HCT116 (cell line): Measurements from ENCODE around the gene TBL1X. TPM values are rescaled to one million over a fixed set of nuclear protein-coding genes. Genes with fewer than 3 reads are reported as not detected.

Experiments
- ATAC-seq: fragments of 200-7000 bp; cut with Tn5 transposase; 2 replicates; pipeline ENCODE4 v1.9.1; 2020; ENCODE audit warnings: mild to moderate bottlenecking, moderate library complexity
- BruUV-seq: library from RNA; stranded (reverse); fragments of 400-500 nt; replicated peaks from 2 replicates; lab custom pipeline; 2021; lab: Mats Ljungman, UMichigan
- CTCF ChIA-PET: fragments of 300-600 bp; sonication (Branson Sonifier 250); formaldehyde crosslinking; loops from one replicate; lab custom pipeline; 2021; ENCODE audit warnings: antibody characterized with exemption; lab: Charles Lee
- POLR2A ChIA-PET: fragments of 300-600, 350-600 bp; sonication (Branson Sonifier 250); formaldehyde crosslinking; loops from one replicate; lab custom pipeline; 2021; ENCODE audit warnings: antibody characterized with exemption; lab: Charles Lee
- RAD21 ChIA-PET, 2 experiments: fragments of 300-600 bp; sonication (Branson Sonifier 250); formaldehyde crosslinking; loops; one replicate each; lab custom pipeline; 2023; ENCODE audit warnings: low total read pairs in 2 of 2; ENCODE audit not compliant: uncharacterized antibody in 2 of 2, unreplicated experiment in 2 of 2, low non-redundant PET in 1 of 2; lab: Charles Lee
- DNase-seq: peaks from one replicate; pipeline ENCODE4 v3.0.0-alpha.2; 2010; ENCODE audit warnings: low read depth, low spot score
- H2AFZ ChIP-seq: fragments of 200-600 bp; shearing (Covaris generic), sonication (generic); 2 replicates; pipeline ENCODE4 v1.6.1; 2017; ENCODE audit warnings: low read depth, mixed run types, mixed read lengths, antibody characterized with exemption, low read length; ENCODE audit not compliant: poor library complexity, severe bottlenecking
- H3K27ac ChIP-seq: 2 replicates; pipeline ENCODE4 v1.5.1; 2012; ENCODE audit warnings: low read depth, low read length
- H3K27me3 ChIP-seq: fragments of 200-600 bp; sonication (generic); 2 replicates; pipeline ENCODE4 v1.6.1; 2016; ENCODE audit warnings: mixed run types, low read length, mixed read lengths; ENCODE audit not compliant: insufficient read depth
- H3K36me3 ChIP-seq, 2 experiments: fragments of 200-500 bp in 1 of 2; fragments of 200-600 bp in 1 of 2; sonication (Bioruptor generic) in 1 of 2; sonication (generic) in 1 of 2; 2 replicates each; pipeline versions ENCODE4 v1.5.1 to v1.6.1; 2014 to 2016; ENCODE audit warnings: low read length in 2 of 2, inconsistent platforms in 1 of 2, mixed read lengths in 1 of 2, mixed run types in 1 of 2; ENCODE audit not compliant: insufficient read depth in 2 of 2, control insufficient read depth in 1 of 2
- H3K4me1 ChIP-seq, 2 experiments: fragments of 200-600 bp in 1 of 2; sonication (generic) in 1 of 2; 2 replicates each; pipeline versions ENCODE4 v1.5.1 to v1.6.1; 2012 to 2017; ENCODE audit warnings: low read length in 2 of 2, inconsistent platforms in 1 of 2, mild to moderate bottlenecking in 1 of 2, mixed read lengths in 1 of 2, mixed run types in 1 of 2, moderate library complexity in 1 of 2; ENCODE audit not compliant: insufficient read depth in 2 of 2, control insufficient read depth in 1 of 2
- H3K4me2 ChIP-seq: fragments of 200-600 bp; sonication (generic); 2 replicates; pipeline ENCODE4 v1.6.1; 2017; ENCODE audit warnings: mixed run types, low read length, mixed read lengths
- H3K4me3 ChIP-seq, 2 experiments: fragments of 200-600 bp in 1 of 2; sonication (generic) in 1 of 2; replicated peaks in 1 of 2; 2 replicates each; pipeline ENCODE4 v1.5.1; 2011 to 2016; ENCODE audit warnings: low read length in 2 of 2, control low read depth in 1 of 2, low read depth in 1 of 2, mild to moderate bottlenecking in 1 of 2, mixed read lengths in 1 of 2, mixed run types in 1 of 2
- H3K79me2 ChIP-seq: fragments of 200-600 bp; sonication (generic); 2 replicates; pipeline ENCODE4 v1.6.1; 2017; ENCODE audit warnings: mild to moderate bottlenecking, mixed run types, low read length, moderate library complexity, mixed read lengths; ENCODE audit not compliant: insufficient read depth
- H3K9ac ChIP-seq: fragments of 200-600 bp; sonication (generic); 2 replicates; pipeline ENCODE4 v1.6.1; 2016; ENCODE audit warnings: low read length, mixed read lengths
- H3K9me2 ChIP-seq: fragments of 200-600 bp; sonication (generic), shearing (Covaris generic); 2 replicates; pipeline ENCODE4 v1.6.1; 2017; ENCODE audit warnings: mixed run types, mild to moderate bottlenecking, moderate library complexity; ENCODE audit not compliant: insufficient read depth
- H3K9me3 ChIP-seq, 2 experiments: fragments of 200-500 bp in 1 of 2; fragments of 200-600 bp in 1 of 2; sonication (Bioruptor generic) in 1 of 2; sonication (generic) in 1 of 2; 2 replicates each; pipeline ENCODE4 v1.6.1; 2014 to 2017; ENCODE audit warnings: low read length in 2 of 2, mixed read lengths in 2 of 2, inconsistent platforms in 1 of 2, low read depth in 1 of 2, mild to moderate bottlenecking in 1 of 2, mixed run types in 1 of 2, moderate library complexity in 1 of 2; ENCODE audit not compliant: control insufficient read depth in 1 of 2, insufficient read depth in 1 of 2
- H4K20me1 ChIP-seq: fragments of 200-600 bp; sonication (generic), shearing (Covaris generic); 2 replicates; pipeline ENCODE4 v1.6.1; 2017; ENCODE audit warnings: mixed run types, mild to moderate bottlenecking, moderate library complexity; ENCODE audit not compliant: insufficient read depth
- CBX3 ChIP-seq: IDR thresholded peaks from 2 replicates; pipeline ENCODE4 v1.6.1; 2012; ENCODE audit warnings: low read depth
- CEBPB ChIP-seq: IDR thresholded peaks from 2 replicates; pipeline ENCODE4 v1.6.1; 2012; ENCODE audit warnings: low read depth
- CTCF ChIP-seq, 3 experiments: fragments of 200-600 bp in 1 of 3; sonication (generic) in 1 of 3; IDR thresholded peaks in 2 of 3; conservative IDR thresholded peaks in 1 of 3; 2 replicates each; pipeline ENCODE4 v1.5.1; 2012 to 2017; ENCODE audit warnings: low read depth in 2 of 3, low read length in 2 of 3, antibody characterized with exemption in 1 of 3, borderline replicate concordance in 1 of 3, control low read depth in 1 of 3, mild to moderate bottlenecking in 1 of 3, mixed read lengths in 1 of 3, mixed run types in 1 of 3, moderate library complexity in 1 of 3; ENCODE audit not compliant: insufficient read depth in 1 of 3
- EGR1 ChIP-seq: IDR thresholded peaks from 2 replicates; pipeline ENCODE4 v1.6.1; 2012; ENCODE audit warnings: low read depth
- ELF1 ChIP-seq: IDR thresholded peaks from 2 replicates; pipeline ENCODE4 v1.6.1; 2012; ENCODE audit warnings: low read depth, borderline replicate concordance
- EZH2phosphoT487 ChIP-seq: fragments of 200-600 bp; IDR thresholded peaks from 2 replicates; pipeline ENCODE4 v1.6.1; 2018; ENCODE audit warnings: antibody characterized with exemption, borderline replicate concordance
- MAX ChIP-seq: IDR thresholded peaks from 2 replicates; pipeline ENCODE4 v1.6.1; 2012
- POLR2A ChIP-seq: IDR thresholded peaks from 2 replicates; pipeline ENCODE4 v1.7.0; 2011; ENCODE audit warnings: borderline replicate concordance; ENCODE audit not compliant: insufficient read depth, insufficient read length; ENCODE audit errors: extremely low read depth
- POLR2AphosphoS5 ChIP-seq: IDR thresholded peaks from 2 replicates; pipeline ENCODE4 v1.6.1; 2011; ENCODE audit warnings: mild to moderate bottlenecking, low read depth, low read length, moderate library complexity
- REST ChIP-seq: IDR thresholded peaks from 2 replicates; pipeline ENCODE4 v1.6.1; 2012; ENCODE audit warnings: low read depth
- SIN3A ChIP-seq: IDR thresholded peaks from 2 replicates; pipeline ENCODE4 v1.6.1; 2012; ENCODE audit warnings: low read depth
- SP1 ChIP-seq: IDR thresholded peaks from 2 replicates; pipeline ENCODE4 v1.6.1; 2012; ENCODE audit warnings: low read depth
- SRF ChIP-seq: IDR thresholded peaks from 2 replicates; pipeline ENCODE4 v1.6.1; 2012; ENCODE audit warnings: low read depth
- TCF7L2 ChIP-seq: IDR thresholded peaks from 2 replicates; pipeline ENCODE4 v1.7.0; 2011; ENCODE audit warnings: borderline replicate concordance, inconsistent platforms; ENCODE audit not compliant: insufficient read depth, insufficient read length; ENCODE audit errors: extremely low read depth
- YY1 ChIP-seq: IDR thresholded peaks from 2 replicates; pipeline ENCODE4 v1.6.1; 2011; ENCODE audit warnings: low read length, low read depth, moderate library complexity, mild to moderate bottlenecking; ENCODE audit not compliant: insufficient replicate concordance; ENCODE audit errors: extremely low read depth
- ZBTB33 ChIP-seq: IDR thresholded peaks from 2 replicates; pipeline ENCODE4 v1.6.1; 2011; ENCODE audit warnings: mild to moderate bottlenecking, low read length, moderate library complexity; ENCODE audit not compliant: insufficient replicate concordance; ENCODE audit errors: extremely low read depth
- intact Hi-C: fragments of 100-400 bp; cut with micrococcal nuclease; formaldehyde crosslinking; loops from 2 replicates; pipeline ENCODE4 v1.10.0; 2022
- total RNA-seq: library from RNA; stranded (reverse); gene quantifications from one replicate; pipeline ENCODE4 v1.2.1, GENCODE V29; 2021; ENCODE audit not compliant: unreplicated experiment

TBL1X gene
- total RNA-seq, 1 experiment from 2014 or later = 37.8 TPM

GRCh38 chrX:9458516-9459078, 6.3 kb upstream of the TBL1X start:
- Histone ChIP-seq H2AFZ (no peak overlapping the region), H3K4me2 (no peak overlapping the region), H3K9me2 (no peaks in the 10 kb centered on the region), H3K9me3 (no peaks in the 10 kb centered on the region), H3K36me3 (no peaks in the 10 kb centered on the region), H3K4me1 (peaks cover 0 to 15% of the 10 kb centered on the region in 2 experiments; a peak in 3 of 4 replicates)
- RAD21 ChIA-PET = no interaction called here
- no peak for DNase-seq
- intact Hi-C loops = no loop called here
- no peak for TF ChIP-seq SRF
- TF ChIP-seq REST = no peak
- no peak for TF ChIP-seq CEBPB
- TF ChIP-seq EGR1 = no peak
- no peak for TF ChIP-seq TCF7L2
- no peak for TF ChIP-seq SIN3A
- TF ChIP-seq POLR2A = no peak
- no peak for TF ChIP-seq ZBTB33
- TF ChIP-seq EZH2phosphoT487 = no peak
- TF ChIP-seq YY1 = no peak
- no peak for TF ChIP-seq SP1
- TF ChIP-seq POLR2AphosphoS5 = no peak
- TF ChIP-seq ELF1 = no peak
- no peak for TF ChIP-seq MAX
- no peak for TF ChIP-seq CTCF (IDR thresholded peaks at IDR 0.05 in 2 of 3, conservative IDR thresholded peaks at IDR 0.05 in 1 of 3; ENCODE audit: borderline replicate concordance in 1 of 3, insufficient read depth in 1 of 3, low read depth in 2 of 3, low read length in 2 of 3)
- TF ChIP-seq CBX3 = no peak
- TF ChIP-seq, all 23 proteins: peak for 0
- ChIA-PET POLR2A (no interaction called here), CTCF (no interaction called here)
- Histone ChIP-seq H3K27me3 (no peaks in the 10 kb centered on the region), H3K9ac (no peak overlapping the region), H4K20me1 (no peaks in the 10 kb centered on the region), H3K27ac (no peak overlapping the region), H3K79me2 (no peaks in the 10 kb centered on the region), H3K4me3 (no peak overlapping the region)
- no peak for ATAC-seq
- no TSS peak for BruUV-seq
